ENCODE measurements around the gene EPS8.

Gene EPS8

GRCh38 chr12:15689751-15690191 is 99.4 kb downstream of the EPS8 start:
- no peaks in the 10 kb centered on the region for H3K27me3 ChIP-seq
- intact Hi-C loops (cut with DNase I; ENCODE audit: low total_unique reads) = no loop called here
- no peaks in the 10 kb centered on the region for H3K9me3 ChIP-seq
- H3K4me3 ChIP-seq = no peak overlapping the region
- no peak for TF ChIP-seq CTCF (IDR thresholded peaks at IDR 0.05)
- H3K27ac ChIP-seq = peak overlapping the region; percentile 58 to 75
- DNase-seq = no peak
- no peaks in the 10 kb centered on the region for H3K36me3 ChIP-seq
- peaks cover 0 to 94% (median 28%) of the 10 kb centered on the region in 4 donors for H3K4me1 ChIP-seq

GRCh38 chr12:15688838-15689625 is 100.2 kb downstream of the EPS8 start:
- no peaks in the 10 kb centered on the region for H3K36me3 ChIP-seq

DNA sequence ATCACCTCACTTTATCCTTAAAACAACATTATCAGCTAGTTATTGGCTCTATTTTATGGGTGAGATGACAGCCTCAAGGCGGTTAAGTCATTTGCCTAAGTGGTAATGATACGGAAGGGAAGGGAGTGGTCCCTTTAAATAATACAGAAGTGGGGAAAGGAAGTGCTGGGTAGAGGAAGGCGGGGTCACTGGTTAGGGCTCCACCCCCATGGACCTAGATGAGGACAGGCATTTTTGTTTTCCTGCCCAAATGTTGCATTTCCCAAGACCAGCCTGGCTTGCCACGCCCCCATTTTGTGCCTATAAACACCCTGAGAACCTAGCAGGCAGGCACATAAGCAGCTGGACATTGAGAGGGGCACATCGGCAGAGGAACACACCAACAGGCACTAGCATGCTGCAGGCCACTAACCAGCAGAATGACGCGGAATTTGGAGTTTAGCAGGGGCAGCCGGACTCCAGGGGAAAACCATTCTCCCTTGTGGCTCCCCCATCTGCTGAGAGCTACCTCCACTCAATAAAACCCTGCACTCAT is 100.9 kb downstream of the EPS8 start:
- intact Hi-C loops (cut with DNase I; ENCODE audit: low total_unique reads) = no loop called here
- H3K36me3 ChIP-seq = no peaks in the 10 kb centered on the region
- peak; percentile 78 to 86 for DNase-seq
- H3K9me3 ChIP-seq = no peaks in the 10 kb centered on the region
- H3K27ac ChIP-seq = peak overlapping the region; percentile 58 to 75
- peak overlapping the region; percentile 1 to 35 for H3K4me3 ChIP-seq
- H3K27me3 ChIP-seq = no peaks in the 10 kb centered on the region
- peaks cover 0 to 85% (median 27%) of the 10 kb centered on the region in 4 donors for H3K4me1 ChIP-seq
- no peak for TF ChIP-seq CTCF (IDR thresholded peaks at IDR 0.05)

More at GRCh38 chr12:15688838-15689625, 100.2 kb downstream of the EPS8 start:
- no peak for DNase-seq
- Histone ChIP-seq H3K27me3 (no peaks in the 10 kb centered on the region), H3K4me1 (peaks cover 0 to 93% (median 28%) of the 10 kb centered on the region in 4 donors), H3K9me3 (no peaks in the 10 kb centered on the region), H3K4me3 (peak overlapping the region; percentile 1 to 35), H3K27ac (peak overlapping the region; percentile 58 to 75)
- no peak for TF ChIP-seq CTCF (IDR thresholded peaks at IDR 0.05)
- intact Hi-C loops (cut with DNase I; ENCODE audit: low total_unique reads) = no loop called here

- TF ChIP-seq CTCF (IDR thresholded peaks at IDR 0.05) = no peak
- Histone ChIP-seq H3K36me3 (no peaks in the 10 kb centered on the region), H3K27ac (peak overlapping the region; percentile 58 to 75), H3K9me3 (no peaks in the 10 kb centered on the region), H3K4me3 (no peak overlapping the region), H3K27me3 (no peaks in the 10 kb centered on the region), H3K4me1 (peaks cover 0 to 82% (median 24%) of the 10 kb centered on the region in 4 donors)
- intact Hi-C loops (cut with DNase I; ENCODE audit: low total_unique reads) = no loop called here
- DNase-seq = no peak
These were observed 101.6 kb downstream of the EPS8 start for GRCh38 chr12:15687583-15687982.

GRCh38 chr12:15684896-15685658 is 104.1 kb downstream of the EPS8 start:
- Histone ChIP-seq H3K27ac (no peak overlapping the region), H3K4me1 (peaks cover 0 to 71% (median 19%) of the 10 kb centered on the region in 4 donors), H3K9me3 (no peaks in the 10 kb centered on the region), H3K4me3 (no peak overlapping the region), H3K27me3 (no peaks in the 10 kb centered on the region), H3K36me3 (peaks cover 0 to 4% (median 0%) of the 10 kb centered on the region in 3 donors)
- DNase-seq = no peak
- intact Hi-C loops (cut with DNase I; ENCODE audit: low total_unique reads) = no loop called here
- TF ChIP-seq CTCF (IDR thresholded peaks at IDR 0.05) = no peak
